Limb (tissue), 2 donors: ENCODE results near the gene RHEBL1.

ENCODE experiments used
- DNase-seq, 2 donors: peaks; one replicate each; pipeline ENCODE4 v3.0.0-alpha.2; 2016; ENCODE audit errors: extremely low spot score in 2 of 2

Gene RHEBL1

DNA sequence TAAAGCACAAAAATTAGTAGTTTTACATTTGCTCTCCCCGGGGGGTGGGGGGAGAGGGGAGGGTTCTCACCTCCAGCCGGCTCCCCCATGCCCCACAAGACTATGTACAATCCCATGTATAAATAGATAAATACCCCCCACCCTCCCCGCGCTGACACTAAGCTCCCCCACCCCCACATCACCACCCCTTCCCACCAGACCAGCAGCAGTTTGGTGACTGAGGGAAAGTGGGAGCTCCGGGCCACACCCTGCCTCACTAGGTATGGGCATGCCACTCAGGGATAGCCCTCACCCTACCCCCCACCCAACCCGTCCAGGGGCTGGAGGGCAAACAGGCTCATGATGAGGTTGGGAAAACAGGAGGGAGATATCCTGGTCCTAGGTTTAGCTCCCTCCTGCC, 49.3 kb downstream of the RHEBL1 start:
- DNase-seq = no peak

DNA sequence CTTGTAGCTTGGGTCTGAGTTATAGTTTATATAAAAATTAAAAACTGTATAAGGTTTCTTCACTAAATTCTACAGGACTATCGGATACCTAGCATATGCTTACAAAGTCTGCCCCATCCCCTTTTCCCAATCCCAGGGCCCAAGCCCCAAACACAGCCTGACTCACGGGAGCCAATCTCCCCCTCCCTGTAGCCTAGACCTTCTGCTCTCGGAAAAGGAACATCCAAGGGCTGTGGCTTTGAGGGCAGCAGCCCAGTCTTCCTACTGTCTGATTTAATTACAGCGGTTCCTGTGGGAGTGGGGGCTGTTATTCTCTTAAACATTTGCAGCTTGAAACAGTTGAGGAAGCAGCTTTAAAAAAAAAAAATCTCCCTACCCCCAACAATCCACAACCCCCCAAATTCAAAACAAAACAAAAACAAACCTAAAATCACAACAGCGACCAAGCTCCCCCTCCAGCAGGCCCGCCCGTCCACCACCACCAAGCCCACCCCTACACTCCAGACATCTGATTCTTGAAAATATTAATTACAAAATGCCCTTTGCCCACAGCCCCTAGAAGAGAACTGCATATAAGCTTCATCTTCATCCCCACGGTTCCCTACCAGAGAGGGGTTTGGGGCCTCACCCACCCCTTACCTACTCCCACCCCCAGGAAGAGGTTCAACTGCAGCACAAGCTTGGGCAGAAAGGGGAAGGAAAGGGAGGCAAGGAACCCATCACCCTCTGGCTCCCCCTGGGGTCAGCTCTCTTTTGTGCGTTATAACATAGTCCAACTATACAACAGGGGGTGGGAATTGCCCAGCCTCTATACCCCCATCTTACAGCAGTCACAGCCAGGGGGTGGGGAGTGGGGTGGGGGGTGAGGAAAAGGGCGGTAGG, 50.1 kb downstream of the RHEBL1 start:
- DNase-seq = no peak

- DNase-seq = no peak
Observed at GRCh38 chr12:49019120-49019430, 50.7 kb downstream of the RHEBL1 start.

- DNase-seq = peak; percentile 98
Observed at GRCh38 chr12:49018261-49019119, 51.3 kb downstream of the RHEBL1 start, which contains the start of gene PRKAG1. Gene PRKAG1, minus strand, starts transcription at chr12:49018776. Its CDS starts 36 bp downstream, at chr12:49018740.

- DNase-seq = peak in 1 of 2 donors; percentile 56
Observed at GRCh38 chr12:49017891-49018260, 51.9 kb downstream of the RHEBL1 start.

DNA sequence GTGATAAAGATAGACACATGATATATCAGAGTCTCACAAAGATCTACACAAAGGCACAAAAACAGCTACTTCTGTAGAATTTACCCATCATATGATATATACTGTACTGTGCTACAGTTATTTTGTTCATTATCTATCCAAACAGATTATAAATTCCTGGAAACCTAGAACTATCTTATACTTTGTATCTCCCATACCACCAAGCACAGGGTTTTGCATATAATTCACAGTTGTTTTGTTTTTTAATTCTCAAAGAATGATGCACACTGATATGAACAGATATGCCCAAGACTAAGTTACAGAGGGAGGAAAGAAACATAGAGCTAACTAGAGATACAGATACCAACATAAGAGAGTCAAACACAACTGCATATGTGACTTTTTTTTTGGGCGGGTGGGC, 54.6 kb downstream of the RHEBL1 start:
- no peak for DNase-seq
